GM12891 (cell line): ENCODE data around the gene DHRSX.

Source experiments
- PAX5 ChIP-seq: IDR thresholded peaks from 2 replicates; pipeline ENCODE4 v1.6.1; 2011; ENCODE audit warnings: low read length, moderate library complexity, mild to moderate bottlenecking; ENCODE audit not compliant: insufficient read depth, severe bottlenecking
- POLR2A ChIP-seq: IDR thresholded peaks from 2 replicates; pipeline ENCODE4 v1.6.1; 2011; ENCODE audit warnings: low read depth, low read length, control low read depth
- TAF1 ChIP-seq: IDR thresholded peaks from 2 replicates; pipeline ENCODE4 v1.6.1; 2011; ENCODE audit warnings: low read depth, low read length, control low read depth

GRCh38 chrX:2242980-2243379 lies 257.8 kb downstream of the DHRSX start:
- TF ChIP-seq POLR2A: no peak
- TF ChIP-seq TAF1: no peak
- TF ChIP-seq PAX5: no peak
